EH (cell line): ENCODE measurements around the gene CEBPB.
"Not testable (repeated sequence)": the region's sequence is repeated elsewhere in the genome, so short reads cannot be mapped to it uniquely, and the experiment has no call there.

Experiments
- DNase-seq: peaks from one replicate; pipeline ENCODE4 v3.0.0-alpha.2; 2015; ENCODE audit warnings: low read depth

Gene CEBPB

GRCh38 chr20:50190251-50191064 lies at the start of gene CEBPB:
Gene CEBPB (plus strand): TSS chr20:50190830. CDS start chr20:50191034, 204 bp downstream.
- peak; percentile 93 for DNase-seq

DNA sequence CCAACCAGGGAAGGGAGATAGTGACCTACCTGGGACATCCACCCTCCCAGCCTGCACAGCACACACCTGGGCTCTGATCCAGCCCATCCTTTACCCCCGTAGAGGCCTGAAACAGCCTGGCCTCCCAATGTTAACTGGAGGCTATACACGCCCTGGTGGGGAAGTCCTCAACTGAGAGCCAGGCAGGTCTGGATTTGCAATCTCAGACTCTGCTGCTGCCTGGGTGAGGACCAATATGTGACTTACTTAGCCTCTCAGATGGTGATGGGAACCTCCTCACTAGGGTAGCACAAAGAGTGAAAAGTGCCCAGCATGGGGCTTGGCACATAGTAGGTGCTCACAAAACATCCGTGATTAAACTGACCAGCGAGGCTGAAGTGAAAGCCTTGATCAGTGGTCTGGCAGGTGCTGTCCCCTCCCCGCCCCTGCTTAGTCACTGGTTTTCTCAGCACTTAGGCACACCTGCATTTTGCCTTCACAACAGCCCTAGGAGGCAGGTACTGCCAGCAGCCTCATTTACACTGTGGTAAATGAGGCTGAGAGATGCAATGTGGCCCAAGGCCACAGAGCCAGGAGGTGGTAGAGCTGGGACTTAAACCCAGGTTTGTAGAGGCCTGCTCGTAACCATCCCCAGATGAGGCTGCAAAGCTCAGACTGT lies 49.5 kb upstream of the CEBPB start:
- DNase-seq: no peak

GRCh38 chr20:50141811-50142561 lies 48.6 kb upstream of the CEBPB start:
- no peak for DNase-seq

DNA sequence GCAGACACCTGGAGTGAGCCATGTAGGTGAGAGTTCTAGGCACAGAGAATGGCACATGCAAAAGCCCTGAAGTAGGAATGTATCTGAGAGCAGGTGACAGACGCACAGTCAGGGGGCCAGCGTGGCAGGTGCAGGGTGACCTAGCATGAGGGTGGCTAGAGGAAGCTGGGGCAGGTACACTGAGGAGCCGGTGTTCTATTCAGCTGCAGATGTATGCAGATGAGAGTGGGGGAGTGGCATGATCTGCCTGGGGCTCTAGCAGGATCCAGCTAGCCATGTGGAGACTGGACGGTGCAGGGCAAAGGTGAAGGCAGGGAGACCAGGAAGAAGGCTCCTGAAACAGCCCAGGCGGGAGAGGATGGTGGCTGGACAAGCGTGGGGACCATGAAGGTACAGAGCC lies 47.8 kb upstream of the CEBPB start:
- no peak for DNase-seq

GRCh38 chr20:50144362-50144761 lies 46.3 kb upstream of the CEBPB start:
- peak; percentile 98 for DNase-seq

DNA sequence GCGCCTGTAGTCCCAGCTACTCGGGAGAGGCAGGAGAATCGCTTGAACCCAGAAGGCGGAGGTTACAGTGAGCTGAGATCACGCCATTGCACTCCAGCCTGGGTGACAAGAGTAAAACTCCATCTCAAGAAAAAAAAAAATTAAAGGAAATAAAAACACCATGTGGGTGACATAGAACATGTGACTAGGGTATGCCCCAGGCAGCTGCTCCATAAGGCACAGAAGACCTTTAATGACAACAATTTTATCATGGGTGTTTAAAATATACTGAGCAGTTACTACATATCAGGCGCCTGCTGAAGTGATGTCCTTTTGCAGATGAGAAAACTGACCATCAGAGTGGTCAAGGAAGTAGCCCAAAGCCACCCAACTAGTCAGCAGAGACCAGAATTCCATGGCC lies 45.1 kb upstream of the CEBPB start:
- DNase-seq: no peak

GRCh38 chr20:50146214-50146613 lies 44.4 kb upstream of the CEBPB start:
- no peak for DNase-seq

- DNase-seq: peak; percentile 26
These were observed 43.6 kb upstream of the CEBPB start for GRCh38 chr20:50146732-50147662.

GRCh38 chr20:50149481-50150254 lies 41.0 kb upstream of the CEBPB start:
- DNase-seq: no peak

DNA sequence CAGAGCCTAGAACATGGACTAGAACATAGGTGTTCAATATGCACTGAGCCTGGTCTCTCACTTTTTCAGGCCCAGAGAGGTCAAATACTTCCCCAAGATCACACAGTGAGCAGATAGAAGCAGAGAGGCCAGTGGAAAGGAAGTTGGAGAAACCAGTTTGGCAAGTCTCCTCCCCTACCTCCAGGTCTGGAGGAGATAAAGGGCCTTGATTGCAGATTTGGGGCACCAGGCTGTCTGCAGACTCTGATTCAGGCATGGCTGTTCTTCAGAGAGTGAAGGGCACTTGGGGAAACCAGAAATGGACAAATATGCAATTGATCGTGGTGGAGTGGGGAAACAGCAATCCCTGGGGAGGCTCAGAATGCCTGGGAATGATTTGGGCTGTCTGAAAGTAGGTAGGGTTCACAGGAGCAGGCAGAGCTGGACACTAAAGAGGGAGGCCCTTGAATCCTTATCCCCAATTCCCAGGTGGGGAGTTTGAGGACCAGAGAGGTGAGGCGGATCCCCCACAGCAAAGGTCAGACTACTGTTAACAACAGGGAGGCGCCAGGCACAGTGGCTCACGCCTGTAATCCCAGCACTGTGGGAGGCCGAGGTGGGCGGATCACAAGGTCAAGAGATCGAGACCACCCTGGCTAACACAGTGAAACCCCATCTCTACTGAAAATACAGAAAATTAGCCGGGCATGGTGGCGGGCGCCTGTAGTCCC lies 39.4 kb upstream of the CEBPB start:
- DNase-seq: no peak

GRCh38 chr20:50152394-50153152 lies 38.1 kb upstream of the CEBPB start:
- DNase-seq: no peak

DNA sequence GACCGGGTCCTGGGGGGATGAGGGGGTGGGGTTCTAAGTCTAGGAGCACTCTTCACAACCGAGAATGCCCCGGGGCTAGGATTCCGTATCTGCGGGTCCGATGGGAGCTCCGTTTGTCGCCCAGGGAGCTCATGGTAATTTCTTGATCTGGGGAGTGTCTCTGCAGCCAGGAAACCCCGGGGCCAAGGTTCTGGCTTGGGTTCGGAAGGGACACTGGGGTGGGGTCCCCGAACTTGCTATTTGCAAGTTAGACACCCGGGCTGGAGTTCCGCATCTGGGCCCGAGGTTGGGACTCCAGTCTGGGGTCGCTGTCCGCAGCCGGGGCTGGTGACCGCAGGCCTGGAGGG lies 37.5 kb upstream of the CEBPB start:
- DNase-seq: peak; percentile 20

DNA sequence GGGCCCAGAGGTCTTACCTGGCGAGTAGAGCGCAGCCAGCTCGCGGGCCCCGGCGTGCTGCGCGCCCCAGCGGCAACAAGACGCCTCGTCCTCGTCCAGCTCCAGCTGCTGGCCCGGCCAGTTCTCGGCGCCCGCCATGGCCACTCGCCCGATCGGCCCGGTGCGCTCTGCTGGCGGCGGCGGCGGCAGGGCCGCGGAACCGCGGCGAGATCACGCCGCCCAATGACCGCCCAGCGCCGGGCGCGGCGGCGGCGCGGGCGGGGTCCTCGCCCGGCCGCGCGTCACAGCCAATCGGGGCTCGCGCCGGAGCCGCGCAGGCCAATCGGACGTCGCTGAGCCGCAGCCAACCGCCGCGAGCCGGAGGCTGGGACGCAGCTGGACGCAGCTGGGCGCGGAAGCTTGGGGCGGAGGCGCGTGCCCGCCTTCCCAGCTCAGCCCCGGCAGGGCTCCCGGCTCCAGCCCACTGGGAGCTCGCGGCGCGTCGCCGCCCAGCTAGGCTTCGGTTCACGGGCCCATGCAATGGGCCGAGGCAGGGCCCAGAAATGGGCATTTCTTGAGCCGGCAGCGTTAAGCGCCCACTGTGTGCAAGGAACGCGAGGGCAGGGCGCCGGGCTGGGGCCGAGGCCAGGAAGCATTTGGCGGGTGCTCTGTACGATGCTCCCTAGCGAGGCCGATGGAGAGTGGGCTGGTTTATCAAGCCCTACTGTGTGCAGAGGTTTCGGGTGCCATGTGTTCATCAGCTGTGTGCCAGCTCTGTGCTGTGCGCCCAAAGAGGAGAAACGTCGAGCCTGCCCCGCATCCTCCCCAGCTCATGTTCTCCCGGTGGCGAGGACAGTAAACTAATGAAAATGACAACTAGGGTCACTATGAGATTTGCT lies 36.9 kb upstream of the CEBPB start, which contains the start of gene PEDS1:
Gene PEDS1, minus strand, starts transcription at position 224 of the 878 bp plus-strand sequence. Its CDS starts 86 bp downstream, at position 138.
- DNase-seq: peak; percentile 91

DNA sequence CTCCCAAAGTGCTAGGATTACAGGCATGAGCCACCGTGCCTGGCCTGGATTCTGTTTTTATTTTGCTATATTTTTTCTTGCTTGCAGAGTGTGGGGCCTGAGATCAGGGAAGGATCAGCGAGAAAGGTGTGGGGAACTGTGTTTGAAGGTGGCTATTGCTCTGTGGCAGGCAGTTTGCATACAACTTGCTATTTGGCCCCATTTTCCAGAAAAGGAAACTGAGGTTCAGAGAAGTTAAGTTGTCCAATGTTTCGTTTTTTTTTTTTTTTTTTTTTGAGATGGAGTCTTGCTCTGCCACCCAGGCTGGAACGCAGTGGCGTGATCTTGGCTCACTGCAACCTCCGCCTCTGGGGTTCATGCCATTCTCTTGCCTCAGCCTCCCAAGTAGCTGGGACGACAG lies 29.1 kb upstream of the CEBPB start:
- DNase-seq: not testable (repeated sequence)

- peak; percentile 37 for DNase-seq
These were observed 26.9 kb upstream of the CEBPB start for GRCh38 chr20:50163570-50164317.

GRCh38 chr20:50165684-50166554 lies 24.7 kb upstream of the CEBPB start:
- peak; percentile 100 for DNase-seq
